Right renal pelvis (tissue), 4 donors: Measurements from ENCODE around the gene UBL4A. TPM values are rescaled to one million over a fixed set of nuclear protein-coding genes. Genes with fewer than 3 reads are reported as not detected.
"Not testable (repeated sequence)": the region's sequence is repeated elsewhere in the genome, so short reads cannot be mapped to it uniquely, and the experiment has no call there.

Experiments used
- DNase-seq, 4 donors: peaks; one replicate each; pipeline ENCODE4 v3.0.0-alpha.2; 2013; ENCODE audit warnings: low read depth in 4 of 4, low spot score in 3 of 4, missing footprints in 1 of 4
- polyA plus RNA-seq, 4 donors: library from polyadenylated mRNA; unstranded; fragments of 120-200 nt; gene quantifications; one replicate each; pipeline ENCODE4 v1.2.1, GENCODE V29; 2013; ENCODE audit not compliant: insufficient read length in 4 of 4

UBL4A gene
- polyA plus RNA-seq, 4 donors, result 27.7 to 34.8 (median 30.2) TPM

- DNase-seq, result no peak
Observed at GRCh38 chrX:154509455-154509854, 23.0 kb upstream of the UBL4A start.

GRCh38 chrX:154508384-154508745, 21.9 kb upstream of the UBL4A start:
- no peak for DNase-seq

- DNase-seq, result no peak
Observed at GRCh38 chrX:154507673-154508383, 21.4 kb upstream of the UBL4A start.

- no peak for DNase-seq
Observed at GRCh38 chrX:154506483-154507332, 20.3 kb upstream of the UBL4A start.

- no peak for DNase-seq
Observed at GRCh38 chrX:154505734-154506133, 19.3 kb upstream of the UBL4A start.

- no peak for DNase-seq
Observed at GRCh38 chrX:154502989-154503388, 16.6 kb upstream of the UBL4A start.

GRCh38 chrX:154502098-154502497, 15.7 kb upstream of the UBL4A start:
- no peak for DNase-seq

- DNase-seq, result not testable (repeated sequence)
Observed at GRCh38 chrX:154501423-154501822, 15.0 kb upstream of the UBL4A start.

- not testable (repeated sequence) for DNase-seq
Observed at GRCh38 chrX:154496591-154497137, 10.2 kb upstream of the UBL4A start.

GRCh38 chrX:154495472-154495922, 9.1 kb upstream of the UBL4A start:
- no peak for DNase-seq

GRCh38 chrX:154494715-154495114, 8.3 kb upstream of the UBL4A start:
- DNase-seq, result no peak

- peak; percentile 74 to 84 (median 77) for DNase-seq
Observed at GRCh38 chrX:154490414-154491083, 4.1 kb upstream of the UBL4A start, which contains the start of gene SLC10A3. TSS of gene SLC10A3 (minus strand) at chrX:154490629. CDS start at chrX:154488940, 1,689 bp downstream.

- no peak for DNase-seq
Observed at GRCh38 chrX:154490021-154490413, 3.6 kb upstream of the UBL4A start.

GRCh38 chrX:154489182-154489581, 2.8 kb upstream of the UBL4A start:
- DNase-seq, result no peak

GRCh38 chrX:154488336-154489075, 2.1 kb upstream of the UBL4A start:
- no peak for DNase-seq

GRCh38 chrX:154487518-154488290, 1.3 kb upstream of the UBL4A start:
- no peak for DNase-seq

- no peak for DNase-seq
Observed at GRCh38 chrX:154486052-154486395, 391 bp downstream of the UBL4A start.

GRCh38 chrX:154485150-154486051, 1.0 kb downstream of the UBL4A start:
- DNase-seq, result no peak
